HG02678 (cell line): ENCODE data around the gene MEN1.

Source experiments
- ATAC-seq: cut with Tn5 transposase; IDR thresholded peaks from one replicate; pipeline ENCODE4 v1.9.1; 2021; ENCODE audit warnings: mild to moderate bottlenecking, moderate library complexity; ENCODE audit not compliant: unreplicated experiment

Gene MEN1

DNA sequence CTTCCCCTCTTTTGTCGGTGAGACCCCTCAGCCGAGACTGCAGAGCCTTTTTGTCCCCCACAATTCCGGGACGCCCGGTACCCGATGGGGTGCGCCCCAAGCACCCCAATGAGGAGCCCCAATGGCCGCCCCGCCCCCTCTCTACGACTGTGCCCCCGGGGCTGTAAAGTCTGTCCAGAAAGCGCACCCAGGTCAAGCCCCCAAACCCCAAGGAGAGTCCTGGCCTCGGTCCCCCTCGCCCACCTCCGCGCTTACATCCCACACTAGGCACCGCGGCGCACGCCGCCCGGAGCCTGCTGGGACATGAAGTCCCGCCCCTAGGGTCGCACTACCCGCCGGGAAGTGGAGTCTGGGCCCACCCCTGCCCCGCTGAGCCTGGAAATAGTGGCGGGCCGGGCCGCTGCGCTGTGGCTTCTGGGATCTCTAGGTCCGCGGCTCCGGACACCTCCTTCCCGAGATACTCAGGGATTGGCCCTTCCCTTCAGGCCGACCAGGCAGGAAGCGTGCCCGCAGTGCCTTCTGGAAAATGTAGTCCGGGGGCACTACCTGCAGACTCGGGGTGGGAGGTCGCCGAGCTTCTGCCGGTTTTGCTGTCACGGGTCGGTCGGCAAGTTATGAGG lies at the start of gene MEN1:
TSS of gene MEN1 (minus strand) at position 281 of the 620 bp plus-strand sequence. CDS start 442 bp downstream, outside the sequence.
- peak; percentile 75 for ATAC-seq

DNA sequence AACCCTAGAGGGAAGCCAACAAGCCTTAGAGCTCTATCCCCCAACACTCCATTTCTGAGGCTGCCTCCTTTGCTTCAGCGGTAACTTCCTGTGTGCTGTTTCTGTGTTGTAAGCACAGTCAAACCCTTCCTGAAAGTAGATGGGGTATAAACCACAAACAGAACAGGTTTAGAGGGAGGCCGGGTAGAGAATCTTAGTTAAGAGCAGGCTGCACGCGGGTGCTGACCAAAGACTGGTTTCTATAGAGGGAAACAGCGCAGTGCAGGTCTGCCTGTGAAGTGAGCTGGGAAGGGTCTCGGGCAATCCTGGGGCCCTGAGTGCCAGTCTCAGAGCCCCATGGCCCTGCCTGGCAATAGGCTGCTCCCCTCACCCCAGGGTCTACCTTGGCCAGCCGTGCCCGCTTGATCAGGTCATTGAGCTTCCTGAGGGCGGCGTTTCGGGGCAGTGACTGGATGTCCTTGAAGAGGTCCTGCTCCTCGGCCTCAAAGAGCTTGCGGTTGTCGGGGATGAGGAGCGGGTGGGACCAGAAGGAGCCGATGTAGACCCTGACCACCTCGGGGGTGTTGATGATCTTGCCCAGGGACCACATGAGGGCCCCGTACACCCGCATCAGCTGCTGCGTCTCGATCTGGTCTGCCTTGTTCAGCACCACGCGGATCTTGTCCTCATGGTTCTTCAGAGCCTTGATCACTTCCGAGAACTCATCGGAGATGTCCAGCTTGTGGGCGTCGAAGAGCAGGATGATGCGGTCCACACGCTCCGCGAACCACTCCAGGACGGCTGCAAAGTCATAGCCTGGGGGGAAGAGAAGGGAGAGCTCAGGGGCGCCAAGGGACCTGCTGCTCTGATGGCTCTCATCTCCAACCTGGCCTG lies 49.4 kb upstream of the MEN1 start:
- ATAC-seq = peak; percentile 83

DNA sequence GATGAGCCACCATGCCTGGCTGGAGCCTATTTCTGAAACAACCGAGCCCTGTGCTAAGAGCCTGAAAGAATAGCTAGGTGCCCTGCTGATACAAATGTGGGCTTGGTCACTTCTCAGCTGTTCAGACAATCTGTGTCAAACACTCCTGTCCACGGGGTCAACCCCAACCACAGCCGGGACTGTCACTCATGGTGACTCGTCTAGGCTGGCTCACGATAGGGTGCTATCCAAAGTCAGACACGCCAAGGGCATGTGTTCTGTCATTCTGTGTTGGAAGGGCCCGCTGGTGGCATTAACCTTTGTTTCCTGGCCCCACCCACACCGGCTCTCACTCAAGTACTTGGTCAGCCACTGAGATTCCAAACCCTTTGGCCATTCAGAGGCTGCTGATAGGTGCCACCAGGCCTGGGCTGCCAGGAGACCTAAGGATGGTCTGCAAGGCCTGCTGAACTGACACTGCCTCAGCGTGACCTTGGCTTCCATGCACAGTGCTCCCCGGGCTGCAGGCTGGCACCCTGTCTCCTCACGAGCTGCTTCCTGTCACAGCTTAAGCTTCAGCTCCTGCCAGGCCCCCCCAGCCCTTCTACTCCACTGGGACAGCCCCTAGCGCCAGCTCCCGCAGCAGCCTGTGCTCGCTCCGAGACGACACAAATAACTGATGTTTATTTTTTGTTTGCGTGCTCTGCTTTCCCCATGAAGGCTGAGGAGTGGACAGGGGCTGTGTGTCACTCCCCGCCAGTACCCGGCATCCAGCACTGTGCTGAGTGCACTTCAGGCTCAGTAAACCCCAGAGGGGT lies 48.3 kb upstream of the MEN1 start:
- ATAC-seq = no peak

DNA sequence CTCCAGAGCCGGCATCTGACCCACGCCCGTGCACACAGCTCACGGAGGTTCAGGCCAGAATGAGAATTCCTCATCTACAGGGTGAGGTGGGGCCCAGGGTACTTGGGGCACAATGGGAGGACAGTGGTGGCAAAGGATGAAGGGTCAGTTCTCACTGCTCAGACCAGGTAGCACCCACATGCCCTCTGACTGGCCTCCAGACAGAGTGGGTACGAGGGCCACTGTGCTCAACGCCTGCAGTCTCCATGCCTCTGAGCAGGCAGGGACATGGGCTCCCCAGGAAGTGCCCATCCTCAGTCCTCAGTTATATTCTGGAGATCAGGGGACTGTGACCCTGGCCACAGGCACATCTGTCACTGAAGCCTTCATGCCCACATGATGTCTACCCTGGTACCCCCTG lies 47.1 kb upstream of the MEN1 start:
- ATAC-seq = no peak

GRCh38 chr11:64856382-64857227 lies 46.3 kb upstream of the MEN1 start:
- no peak for ATAC-seq

GRCh38 chr11:64855596-64856304 lies 45.4 kb upstream of the MEN1 start:
- ATAC-seq = no peak

DNA sequence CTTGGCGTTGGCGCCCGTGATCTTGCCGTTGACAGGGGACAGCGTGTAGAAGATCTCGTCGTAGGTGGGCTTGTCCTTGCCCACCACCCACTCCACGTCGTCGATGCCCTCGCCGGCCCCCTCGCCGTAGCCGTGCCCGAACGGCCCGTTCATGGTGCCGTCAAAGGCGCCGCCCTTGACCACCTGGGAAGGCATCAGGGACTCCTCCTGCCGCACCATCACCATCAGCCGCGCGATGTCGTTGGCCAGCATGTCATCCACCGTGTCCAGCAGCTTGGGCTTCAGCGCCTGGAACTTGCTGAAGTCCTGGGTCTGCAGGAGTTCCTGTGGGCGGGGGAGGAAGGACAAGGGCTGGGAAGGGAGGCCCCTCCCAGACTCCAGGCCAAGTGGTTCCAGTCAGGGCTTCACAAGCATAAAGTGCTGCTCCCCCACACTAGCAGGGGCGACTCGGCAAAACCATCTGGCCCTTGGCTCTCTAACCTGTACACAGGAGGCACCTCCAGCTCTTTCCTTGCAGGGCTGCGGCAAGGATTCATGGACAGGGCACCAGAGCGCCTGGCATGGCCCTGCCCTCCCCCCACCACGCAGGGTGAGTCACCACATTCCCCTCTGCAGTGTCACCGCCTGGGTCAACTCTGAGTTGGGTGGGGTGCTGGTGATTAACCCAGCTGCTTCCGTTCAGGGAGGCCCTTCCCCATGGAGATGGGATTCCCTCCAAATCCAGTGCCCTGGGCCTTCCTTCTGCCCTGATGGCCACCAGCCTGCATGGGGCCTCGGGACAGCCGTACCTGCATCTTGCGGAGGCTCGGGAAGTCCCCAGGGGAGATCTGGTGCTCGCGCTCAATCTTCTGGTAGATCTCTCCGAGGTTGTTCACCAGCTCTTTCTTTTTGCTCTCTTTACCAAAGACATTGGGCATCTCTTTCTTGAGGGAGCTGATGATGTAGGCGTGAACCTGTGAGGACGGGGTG lies 44.5 kb upstream of the MEN1 start:
- no peak for ATAC-seq

- no peak for ATAC-seq
Observed at GRCh38 chr11:64854157-64854533, 43.8 kb upstream of the MEN1 start.

DNA sequence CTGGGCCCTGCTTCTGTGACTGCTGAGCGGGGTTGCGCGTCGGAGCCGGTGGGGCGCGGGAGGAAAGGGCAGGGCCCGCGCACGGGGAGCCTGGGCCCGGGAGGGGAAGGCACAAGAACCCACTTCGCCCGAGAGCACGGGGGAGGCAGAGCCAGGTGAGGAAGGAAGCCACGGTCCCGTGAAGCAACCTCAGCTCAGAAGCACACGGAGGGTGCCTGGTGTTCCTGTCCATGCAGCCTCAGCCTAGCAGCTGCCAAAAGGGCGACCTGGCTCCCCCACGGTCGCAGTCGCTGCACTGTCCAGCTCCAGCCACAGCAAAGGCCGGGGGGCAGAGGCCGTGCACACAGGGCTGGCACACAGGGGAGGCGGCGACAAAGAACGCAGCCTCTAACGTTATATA lies 43.4 kb upstream of the MEN1 start:
- no peak for ATAC-seq

DNA sequence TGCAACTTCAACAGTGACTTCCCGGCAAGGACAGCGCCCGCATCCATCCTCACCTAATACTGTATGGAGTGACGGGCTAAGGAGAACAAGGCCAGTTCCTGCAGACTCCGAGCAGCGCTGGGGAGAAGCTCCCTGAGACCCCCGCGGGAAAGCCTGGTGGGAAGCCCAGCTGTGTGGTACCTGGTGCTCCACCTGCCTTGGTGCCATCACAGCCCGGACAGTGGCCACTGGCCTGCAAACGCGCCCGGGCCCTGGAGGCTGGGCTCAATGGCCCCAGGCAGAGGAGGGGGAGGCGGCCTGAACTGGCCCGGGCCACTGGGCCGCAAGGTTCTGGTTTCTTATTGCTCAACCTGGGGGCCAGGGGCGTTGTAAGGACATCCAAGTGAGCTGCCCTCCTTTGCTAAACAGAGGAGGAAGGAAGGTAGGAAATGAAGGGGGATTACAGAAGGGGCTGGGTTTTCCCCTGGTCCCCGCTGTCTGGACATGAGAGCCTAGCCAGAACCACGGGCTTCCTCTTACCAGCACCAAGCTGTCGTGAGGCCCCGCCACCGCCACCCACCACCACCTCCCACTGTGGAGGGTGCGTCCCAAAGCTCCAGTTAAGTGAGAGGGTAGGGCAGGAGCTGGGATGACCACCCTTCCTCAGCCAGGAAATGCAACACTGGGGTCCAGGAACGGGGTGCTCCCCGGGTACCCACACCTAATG lies 42.6 kb upstream of the MEN1 start:
- no peak for ATAC-seq

DNA sequence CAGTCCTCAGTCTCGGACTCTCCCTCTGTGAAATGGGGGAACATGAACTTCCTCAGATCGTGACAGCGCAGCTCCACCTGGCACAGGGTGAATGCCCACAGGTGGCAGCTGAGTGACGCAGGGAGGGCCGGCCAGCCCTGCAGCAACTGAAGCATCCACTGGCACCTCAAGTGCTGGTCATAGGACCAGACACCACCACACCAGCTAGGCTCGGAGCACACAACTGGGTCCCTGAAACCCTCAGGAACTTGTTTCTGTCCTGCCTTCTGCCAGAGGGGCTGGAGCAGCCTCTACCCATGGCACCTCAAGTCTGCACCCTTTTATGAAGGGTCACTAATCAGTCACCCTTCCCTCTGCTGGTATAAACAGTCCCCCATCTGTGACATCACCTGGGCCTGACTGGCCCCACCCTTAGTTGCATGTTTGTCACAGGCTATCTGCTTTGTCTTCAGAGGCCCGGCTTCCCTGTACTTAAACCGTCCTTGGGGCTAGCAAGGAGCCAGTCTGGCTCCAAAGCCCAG lies 41.5 kb upstream of the MEN1 start:
- ATAC-seq = no peak

DNA sequence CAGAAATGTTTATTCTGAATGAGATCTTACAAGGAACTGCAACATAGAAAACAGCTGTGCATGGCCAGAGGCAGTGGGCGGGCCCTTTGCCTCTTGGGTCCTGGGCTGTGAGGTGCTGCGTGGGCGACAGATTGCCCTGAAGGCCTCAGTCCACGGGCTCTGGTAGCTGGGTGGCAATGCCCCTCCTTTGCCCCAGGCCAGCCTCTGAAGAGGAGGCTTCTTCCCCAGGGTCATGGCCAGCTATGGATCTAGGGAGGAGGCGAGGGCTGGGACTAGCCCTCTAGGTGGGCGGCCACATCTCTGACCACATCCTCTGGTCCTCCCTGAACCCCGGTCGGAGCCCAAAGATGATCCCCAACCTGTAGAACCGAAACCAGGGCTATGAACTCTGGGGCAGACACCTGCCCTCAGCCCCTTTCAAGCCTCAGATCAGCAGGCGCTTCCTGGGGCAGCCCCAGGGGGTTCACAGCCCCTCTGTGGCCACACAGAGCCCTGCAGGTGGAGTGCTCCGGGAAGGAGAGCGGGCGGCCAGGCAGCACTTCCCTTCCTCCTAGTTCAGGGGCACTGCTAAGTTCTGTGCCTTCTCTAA lies 40.7 kb upstream of the MEN1 start:
- ATAC-seq = peak; percentile 74

DNA sequence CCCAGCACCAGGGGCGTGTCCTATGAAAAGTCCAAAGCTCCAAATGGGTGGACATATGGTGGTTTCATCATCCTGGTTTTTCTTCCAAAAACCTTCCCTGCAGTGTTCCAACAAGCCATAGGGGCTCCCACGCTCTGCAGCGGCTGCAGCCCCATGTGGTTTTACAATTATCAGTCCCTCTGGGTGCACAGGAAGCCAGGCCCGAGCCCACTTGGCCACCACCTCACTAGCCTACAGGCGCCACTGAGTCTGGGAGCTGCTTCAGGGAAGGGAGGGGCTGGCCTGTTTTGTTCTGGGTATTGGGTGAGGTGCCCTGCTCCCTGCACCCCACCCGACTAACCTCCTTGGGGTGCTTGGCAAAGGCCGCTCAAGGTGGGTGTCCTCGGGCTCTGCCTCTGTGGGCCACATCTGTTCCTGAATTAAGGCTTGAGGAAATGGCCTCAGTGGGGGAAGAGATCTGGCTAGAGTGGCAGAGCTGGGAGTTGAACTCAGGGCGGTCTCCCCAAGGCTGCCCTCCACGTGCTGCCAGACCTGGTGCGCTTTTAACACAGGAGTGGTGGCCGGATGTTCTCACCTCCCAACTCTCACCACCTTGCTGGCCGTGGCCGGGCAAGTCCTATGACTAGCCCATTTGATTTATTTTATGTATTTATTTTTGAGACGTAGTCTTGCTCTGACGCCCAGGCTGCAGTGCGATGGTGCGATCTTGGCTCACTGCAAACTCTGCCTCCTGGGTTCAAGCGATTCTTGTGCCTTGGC lies 39.4 kb upstream of the MEN1 start:
- no peak for ATAC-seq

GRCh38 chr11:64848826-64849597 lies 38.7 kb upstream of the MEN1 start:
- ATAC-seq = no peak

- no peak for ATAC-seq
Observed at GRCh38 chr11:64848214-64848825, 38.0 kb upstream of the MEN1 start.
